ENCODE data around the gene RASGRP3. TPM values are rescaled to one million over a fixed set of nuclear protein-coding genes. Genes with fewer than 3 reads are reported as not detected.

Gene RASGRP3
- total RNA-seq, 4 donors from 2014 or later, result 2.4 to 15.8 (median 4.3) TPM

DNA sequence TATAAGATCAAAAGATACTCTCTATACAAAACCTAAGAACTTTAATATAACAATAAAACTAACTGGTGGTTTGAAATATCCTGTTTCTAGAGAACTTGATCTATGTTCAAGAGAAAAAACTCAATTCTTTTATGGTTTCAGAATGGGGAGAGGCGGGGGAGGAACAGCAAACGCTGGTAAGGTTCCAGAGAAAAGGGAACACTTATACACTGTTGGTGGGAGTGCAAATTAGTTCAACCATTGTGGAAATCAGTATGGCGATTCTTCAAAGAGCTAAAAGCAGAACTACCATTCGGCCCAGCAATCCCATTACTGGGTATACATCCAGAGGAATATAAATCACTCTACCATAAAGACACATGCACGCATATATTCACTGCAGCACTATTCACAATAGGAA, 105.4 kb downstream of the RASGRP3 start:
- TF ChIP-seq, protein P1, sequence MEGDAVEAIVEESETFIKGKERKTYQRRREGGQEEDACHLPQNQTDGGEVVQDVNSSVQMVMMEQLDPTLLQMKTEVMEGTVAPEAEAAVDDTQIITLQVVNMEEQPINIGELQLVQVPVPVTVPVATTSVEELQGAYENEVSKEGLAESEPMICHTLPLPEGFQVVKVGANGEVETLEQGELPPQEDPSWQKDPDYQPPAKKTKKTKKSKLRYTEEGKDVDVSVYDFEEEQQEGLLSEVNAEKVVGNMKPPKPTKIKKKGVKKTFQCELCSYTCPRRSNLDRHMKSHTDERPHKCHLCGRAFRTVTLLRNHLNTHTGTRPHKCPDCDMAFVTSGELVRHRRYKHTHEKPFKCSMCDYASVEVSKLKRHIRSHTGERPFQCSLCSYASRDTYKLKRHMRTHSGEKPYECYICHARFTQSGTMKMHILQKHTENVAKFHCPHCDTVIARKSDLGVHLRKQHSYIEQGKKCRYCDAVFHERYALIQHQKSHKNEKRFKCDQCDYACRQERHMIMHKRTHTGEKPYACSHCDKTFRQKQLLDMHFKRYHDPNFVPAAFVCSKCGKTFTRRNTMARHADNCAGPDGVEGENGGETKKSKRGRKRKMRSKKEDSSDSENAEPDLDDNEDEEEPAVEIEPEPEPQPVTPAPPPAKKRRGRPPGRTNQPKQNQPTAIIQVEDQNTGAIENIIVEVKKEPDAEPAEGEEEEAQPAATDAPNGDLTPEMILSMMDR (IDR thresholded peaks at IDR 0.05), result no peak
- no peak for TF ChIP-seq POLR2A (IDR thresholded peaks at IDR 0.05)
- no peak overlapping the region for H3K4me3 ChIP-seq (ENCODE audit: low read depth, poor library complexity, severe bottlenecking)
- WGBS, 2 donors, result 74 to 81% methylated on average over 5 of the region's 5 CpGs
- DNase-seq (ENCODE audit: low spot score in 2 of 2), result no peak
- intact Hi-C loops (cut with DNase I; ENCODE audit: low total_unique reads), result no loop called here

DNA sequence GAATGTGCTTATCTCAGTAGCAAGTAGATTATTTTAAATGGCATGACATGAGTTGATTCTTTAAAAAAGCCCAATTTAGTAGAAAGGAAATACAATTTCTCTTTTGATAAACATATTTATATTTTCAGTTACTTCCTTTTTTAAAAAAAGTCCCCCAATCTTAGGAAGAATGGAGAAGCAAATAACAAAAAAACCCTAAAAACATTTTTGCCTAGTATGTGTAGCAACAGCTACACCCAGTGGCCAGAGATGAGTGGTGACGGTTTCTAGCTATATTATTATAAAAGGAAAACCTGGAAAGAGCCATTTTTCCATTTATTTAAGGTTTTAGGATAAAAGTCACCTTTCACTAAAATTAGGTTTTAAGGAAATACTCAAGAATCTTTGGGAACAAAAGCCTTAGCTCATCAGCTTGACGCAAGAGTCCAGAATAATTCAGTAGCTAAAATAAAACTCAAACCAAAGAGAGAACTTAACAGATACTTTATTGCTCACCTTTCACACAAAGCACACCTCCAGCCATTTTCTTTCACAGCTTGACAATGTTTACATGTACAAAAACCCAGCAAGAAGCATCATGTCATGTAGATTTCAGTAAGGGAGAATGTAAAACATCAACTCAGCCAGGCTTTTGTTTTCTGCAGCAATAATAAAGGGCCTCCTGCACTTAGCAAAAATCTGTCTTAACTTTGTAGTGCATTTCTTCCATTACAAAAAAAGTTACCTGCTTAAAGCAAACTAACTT, 106.9 kb downstream of the RASGRP3 start:
- WGBS, 2 donors, result 21 to 34% methylated on average over 2 of the region's 2 CpGs
- intact Hi-C loops (cut with DNase I; ENCODE audit: low total_unique reads), result no loop called here
- TF ChIP-seq, protein P1 (IDR thresholded peaks at IDR 0.05), result peak in 1 of 3 donors; percentile 37
- no peak for TF ChIP-seq POLR2A (IDR thresholded peaks at IDR 0.05)
- no peak for DNase-seq (ENCODE audit: low spot score in 2 of 2)
- no peak overlapping the region for H3K4me3 ChIP-seq (ENCODE audit: low read depth, poor library complexity, severe bottlenecking)

DNA sequence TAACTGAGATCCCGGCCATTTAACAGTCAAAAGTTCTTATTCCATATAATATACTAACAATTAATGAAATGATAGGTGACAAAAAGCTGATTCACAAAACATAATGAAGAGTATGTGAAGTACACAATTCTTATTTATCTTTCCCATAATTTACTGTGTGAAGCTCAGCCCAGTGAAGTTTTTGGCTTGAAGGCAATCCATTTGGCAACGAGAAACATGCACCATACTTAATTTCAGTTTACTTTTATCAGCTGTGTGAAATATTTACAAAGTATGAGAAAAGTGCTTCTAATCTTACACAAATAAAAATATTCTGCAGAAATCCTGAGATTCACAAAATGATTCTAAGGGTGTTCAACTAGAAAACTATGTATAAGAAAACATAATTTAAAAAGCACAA, 110.3 kb downstream of the RASGRP3 start:
- TF ChIP-seq, protein P1 (IDR thresholded peaks at IDR 0.05), result no peak
- no peak for TF ChIP-seq POLR2A (IDR thresholded peaks at IDR 0.05)
- H3K4me3 ChIP-seq (ENCODE audit: low read depth, poor library complexity, severe bottlenecking), result no peak overlapping the region
- intact Hi-C loops (cut with DNase I; ENCODE audit: low total_unique reads), result no loop called here
- WGBS, 2 donors, result 84 to 90% methylated on average over 2 of the region's 2 CpGs
- no peak for DNase-seq (ENCODE audit: low spot score in 2 of 2)

DNA sequence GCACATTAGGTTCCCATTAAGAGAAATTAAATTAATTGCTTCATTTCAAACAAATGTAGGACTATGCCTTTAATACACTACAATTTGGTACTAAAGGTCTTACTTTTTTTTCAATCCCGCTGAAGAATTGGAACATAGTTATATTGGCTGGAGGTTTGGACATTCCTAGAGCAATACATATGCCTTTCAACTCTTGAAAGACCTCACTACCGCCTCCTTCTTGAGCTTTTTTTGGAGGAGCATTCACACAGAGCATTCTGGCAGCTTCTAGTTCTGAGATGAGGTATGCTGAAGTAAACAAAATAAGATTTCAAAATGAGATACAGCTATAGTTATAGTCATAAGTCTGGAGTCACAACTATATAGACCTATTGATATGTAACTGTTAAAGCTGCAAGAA, 111.8 kb downstream of the RASGRP3 start:
- intact Hi-C loops (cut with DNase I; ENCODE audit: low total_unique reads), result no loop called here
- WGBS, 2 donors, result 54 to 61% methylated on average over 2 of the region's 2 CpGs
- DNase-seq (ENCODE audit: low spot score in 2 of 2), result no peak
- TF ChIP-seq, protein P1 (IDR thresholded peaks at IDR 0.05), result no peak
- no peak for TF ChIP-seq POLR2A (IDR thresholded peaks at IDR 0.05)
- H3K4me3 ChIP-seq (ENCODE audit: low read depth, poor library complexity, severe bottlenecking), result no peak overlapping the region

DNA sequence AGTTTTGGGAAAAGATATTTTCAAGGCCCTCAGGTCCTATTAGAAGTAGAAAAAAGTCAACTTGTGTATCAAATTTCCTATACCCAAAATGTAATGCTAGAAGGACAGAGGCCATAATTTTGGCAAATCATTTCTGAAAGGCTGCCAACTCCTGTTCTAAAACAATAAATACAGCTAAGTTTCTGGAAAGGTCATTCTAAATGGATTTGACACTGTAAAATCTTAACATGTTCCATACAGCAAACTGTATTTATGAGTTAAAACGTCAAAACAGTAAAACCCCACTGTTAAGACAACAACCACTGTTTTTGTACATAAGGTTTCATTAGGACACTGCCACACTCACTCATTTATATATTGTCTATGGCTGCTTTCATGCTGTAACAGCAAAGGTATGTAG, 113.0 kb downstream of the RASGRP3 start:
- 22 to 34% methylated on average over 1 of the region's 1 CpG for WGBS, 2 donors
- TF ChIP-seq, protein P1 (IDR thresholded peaks at IDR 0.05), result no peak
- TF ChIP-seq POLR2A (IDR thresholded peaks at IDR 0.05), result no peak
- intact Hi-C loops (cut with DNase I; ENCODE audit: low total_unique reads), result no loop called here
- DNase-seq (ENCODE audit: low spot score in 2 of 2), result no peak
- H3K4me3 ChIP-seq (ENCODE audit: low read depth, poor library complexity, severe bottlenecking), result no peak overlapping the region

DNA sequence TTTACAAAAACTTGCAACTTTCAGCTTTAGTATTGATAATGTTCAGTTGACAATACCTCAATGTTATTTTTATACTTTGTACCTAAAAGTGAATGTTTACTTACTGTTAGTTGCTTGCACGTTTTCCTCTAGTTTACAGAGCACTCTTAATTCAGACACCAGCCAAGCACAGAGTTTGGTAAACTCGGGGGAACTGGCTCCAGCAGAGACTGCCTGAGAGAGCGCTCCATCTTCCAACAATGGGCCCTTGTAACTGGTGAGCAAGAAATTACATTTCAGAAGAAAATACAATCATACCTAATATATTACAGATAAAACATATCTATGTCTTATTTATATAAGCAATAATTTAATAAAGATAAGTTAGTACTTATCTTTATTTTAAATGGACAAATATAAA, 118.9 kb downstream of the RASGRP3 start:
- 58 to 68% methylated on average over 3 of the region's 3 CpGs for WGBS, 2 donors
- TF ChIP-seq, protein P1 (IDR thresholded peaks at IDR 0.05), result no peak
- TF ChIP-seq POLR2A (IDR thresholded peaks at IDR 0.05), result no peak
- no peak overlapping the region for H3K4me3 ChIP-seq (ENCODE audit: low read depth, poor library complexity, severe bottlenecking)
- DNase-seq (ENCODE audit: low spot score in 2 of 2), result no peak
- intact Hi-C loops (cut with DNase I; ENCODE audit: low total_unique reads), result no loop called here

All from lower leg skin (tissue), 4 donors.